CD4-positive, alpha-beta T cell treated with Interleukin-21 for 1 hour (primary cell): ENCODE data around the gene TCP11L2.
A peak's percentile ranks its signal among the peaks of the same experiment; 100 is the strongest.
"Not testable (repeated sequence)": the region's sequence is repeated elsewhere in the genome, so short reads cannot be mapped to it uniquely, and the experiment has no call there.

Source experiments
- DNase-seq: peaks from one replicate; pipeline ENCODE4 v3.0.0-alpha.2; 2020

The TCP11L2 gene

DNA sequence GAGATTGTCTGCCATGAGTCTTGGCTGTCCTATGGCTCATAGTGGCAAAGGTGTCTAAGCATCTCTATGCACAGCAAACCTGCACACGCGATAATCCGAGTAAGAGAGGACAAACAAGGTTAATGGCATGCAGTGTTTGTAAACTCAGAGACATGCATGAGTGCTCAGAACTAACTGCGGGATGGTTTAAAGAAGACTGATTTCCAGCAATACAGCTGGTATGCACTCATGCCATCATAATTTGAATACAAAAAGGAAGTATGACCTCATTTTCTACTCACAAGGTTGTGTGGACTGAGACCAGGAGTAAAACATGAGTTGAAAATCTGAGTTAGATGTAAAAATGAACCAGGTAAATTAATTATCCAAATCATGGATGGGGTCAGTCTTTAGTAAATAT, 16.6 kb upstream of the TCP11L2 start:
- no peak for DNase-seq

DNA sequence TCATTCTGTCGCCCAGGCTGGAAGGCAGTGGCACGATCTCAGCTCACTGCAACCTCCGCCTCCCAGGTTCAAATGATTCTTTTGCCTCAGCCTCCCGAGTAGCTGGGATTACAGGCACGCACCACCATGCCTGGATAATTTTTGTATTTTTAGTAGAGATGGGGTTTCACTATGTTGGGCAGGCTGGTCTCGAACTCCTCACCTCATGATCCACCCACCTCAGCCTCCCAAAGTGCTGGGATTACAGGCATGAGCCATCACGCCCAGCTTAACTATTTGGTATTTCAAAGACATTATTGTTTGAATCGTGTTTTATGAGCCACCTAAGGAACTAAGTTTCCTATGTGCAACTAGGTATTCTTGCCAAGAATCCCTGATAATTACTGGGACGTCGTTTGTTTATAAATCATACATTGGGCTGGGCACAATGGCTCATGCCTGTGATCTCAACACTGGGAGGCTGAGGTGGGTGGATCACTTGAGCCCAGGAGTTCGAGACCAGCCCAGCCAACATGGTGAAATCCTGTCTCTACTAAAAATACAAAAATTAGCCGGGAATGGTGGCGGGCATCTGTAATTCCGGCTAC, 15.9 kb upstream of the TCP11L2 start:
- not testable (repeated sequence) for DNase-seq

DNA sequence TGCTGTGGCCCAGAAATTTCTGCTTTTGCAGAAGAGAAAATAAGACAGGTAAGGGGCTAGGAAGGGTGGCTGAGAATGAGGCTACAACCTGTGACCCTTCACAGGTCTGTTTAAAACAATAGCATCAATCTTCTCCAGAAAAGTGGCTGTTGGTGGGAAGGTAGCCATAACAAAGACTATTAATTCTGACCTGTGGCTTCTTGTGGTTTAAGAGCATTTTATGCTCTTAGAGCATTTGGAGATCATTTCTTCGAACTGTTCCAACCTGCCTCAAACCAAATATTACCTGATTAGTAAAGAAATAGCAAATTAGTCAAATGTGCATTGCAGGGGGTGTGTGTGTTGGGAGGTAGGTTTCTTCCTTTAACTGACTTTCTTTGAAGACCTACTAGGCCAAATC, 15.2 kb upstream of the TCP11L2 start:
- no peak for DNase-seq

DNA sequence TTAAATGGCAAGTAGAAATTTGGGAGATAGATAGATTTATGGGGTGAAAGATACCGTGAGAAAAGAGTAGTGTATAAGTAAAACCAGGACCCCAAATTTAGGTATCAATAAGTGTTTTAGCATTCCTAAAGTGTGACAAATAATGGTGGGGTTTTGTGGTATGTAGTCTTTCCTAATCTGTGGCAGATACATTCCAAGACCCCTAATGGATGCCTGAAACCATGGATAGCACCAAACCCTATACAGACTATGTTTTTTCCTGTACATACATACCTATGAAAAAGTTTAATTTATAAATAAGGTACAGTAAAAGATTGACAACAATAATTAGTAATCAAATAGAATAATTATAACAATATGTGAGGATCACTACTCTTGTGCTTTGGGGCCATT, 14.4 kb upstream of the TCP11L2 start:
- no peak for DNase-seq

GRCh38 chr12:106288494-106289195, 13.9 kb upstream of the TCP11L2 start:
- DNase-seq = no peak

DNA sequence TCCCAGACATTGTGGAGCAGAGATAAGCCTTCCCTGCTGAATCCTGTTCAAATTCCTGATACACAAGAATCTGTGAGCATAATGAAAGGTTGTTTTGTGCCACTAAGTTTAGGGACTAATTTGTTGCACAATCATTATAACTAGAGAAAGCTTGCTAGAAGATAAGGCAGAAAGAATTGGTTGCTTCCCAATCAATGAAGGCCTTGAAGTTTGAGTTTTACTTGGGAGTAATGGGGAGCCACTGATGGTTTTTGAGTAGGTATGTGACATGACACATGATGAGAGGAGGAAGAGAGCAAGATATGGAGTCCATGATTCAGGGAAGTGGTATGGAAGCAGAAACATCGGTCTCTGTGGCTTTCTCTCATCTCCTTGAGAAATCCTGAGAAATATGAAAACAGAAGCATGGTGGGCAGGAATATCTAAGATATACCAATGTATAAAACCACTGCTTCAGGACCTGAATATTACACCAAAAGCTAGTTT, 13.3 kb upstream of the TCP11L2 start:
- DNase-seq = no peak

DNA sequence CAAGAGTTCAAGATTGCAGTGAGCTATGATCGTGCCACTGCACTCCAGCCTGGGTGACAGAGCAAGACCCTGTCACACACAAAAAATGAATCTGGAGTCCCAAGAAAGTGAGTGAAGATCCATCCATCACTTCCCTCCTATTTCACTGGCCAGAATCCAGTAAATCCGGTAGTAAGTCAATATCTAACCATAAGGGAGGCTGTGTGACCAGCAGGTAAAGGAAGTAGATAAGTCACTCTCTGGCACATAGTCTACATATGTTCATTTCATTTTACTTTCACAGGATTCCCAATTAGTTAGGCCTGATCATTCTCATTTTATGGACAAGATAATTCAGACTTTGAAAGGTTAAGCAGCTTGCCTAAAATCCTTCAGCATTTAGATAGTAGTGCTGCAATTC, 11.9 kb upstream of the TCP11L2 start:
- no peak for DNase-seq

DNA sequence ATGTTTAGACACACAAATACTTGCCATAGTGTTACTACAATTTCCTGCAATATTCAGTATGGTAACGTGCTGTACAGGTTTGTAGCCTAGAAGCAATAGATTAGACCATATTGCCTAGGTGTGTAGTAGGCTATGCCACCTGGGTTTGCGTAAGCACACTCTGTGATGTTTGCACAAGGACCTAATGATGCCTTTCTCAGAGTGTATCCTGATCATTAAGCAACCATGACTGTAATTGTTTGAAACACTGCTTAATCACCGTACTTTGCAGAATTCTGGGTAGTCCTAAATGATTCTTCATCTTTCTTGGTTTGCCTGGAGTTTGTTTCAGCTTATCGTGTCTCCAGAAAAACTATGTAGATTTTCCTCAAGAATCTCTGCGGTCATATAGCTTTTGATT, 11.2 kb upstream of the TCP11L2 start:
- DNase-seq = no peak

DNA sequence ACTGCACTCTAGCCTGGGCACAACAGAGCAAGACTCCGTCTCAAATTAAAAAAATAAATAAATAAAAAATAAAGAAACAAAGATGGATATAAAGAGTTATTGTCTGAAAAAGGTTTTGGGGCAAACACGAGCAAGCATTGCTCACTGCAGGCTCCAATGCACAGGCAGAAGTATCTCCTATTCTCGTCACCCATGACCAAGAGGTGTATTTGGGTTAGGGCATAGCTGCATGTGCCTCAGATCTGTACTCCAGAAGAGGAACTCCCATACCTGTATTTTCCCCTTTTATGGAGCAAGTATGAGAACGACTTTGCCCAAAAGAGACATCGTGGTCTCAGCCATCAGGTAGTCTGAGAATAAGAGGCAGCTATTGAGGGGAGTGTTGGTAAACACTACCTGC, 10.2 kb upstream of the TCP11L2 start:
- DNase-seq = no peak

GRCh38 chr12:106296179-106296877, 6.2 kb upstream of the TCP11L2 start:
- DNase-seq = no peak

DNA sequence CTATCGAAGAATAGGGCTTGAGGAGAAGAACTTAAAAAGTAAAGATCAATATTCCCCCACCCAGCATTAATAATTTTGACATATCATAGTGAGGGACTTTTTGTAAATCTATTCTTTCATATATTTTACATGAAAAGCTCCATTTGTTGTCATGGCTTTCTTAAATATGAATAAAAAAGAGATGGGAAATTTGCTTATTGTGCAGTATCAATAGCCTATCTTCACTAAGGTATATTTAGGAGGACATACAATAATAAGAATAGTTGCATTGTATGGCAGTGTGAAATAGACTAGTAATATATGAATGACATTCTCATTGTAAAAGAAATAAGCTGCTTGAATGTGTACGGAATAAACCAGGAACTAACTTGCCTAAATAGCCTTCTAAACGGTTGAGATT, 5.5 kb upstream of the TCP11L2 start:
- DNase-seq = no peak

- DNase-seq = no peak
Observed at GRCh38 chr12:106297681-106298080, 4.9 kb upstream of the TCP11L2 start.

DNA sequence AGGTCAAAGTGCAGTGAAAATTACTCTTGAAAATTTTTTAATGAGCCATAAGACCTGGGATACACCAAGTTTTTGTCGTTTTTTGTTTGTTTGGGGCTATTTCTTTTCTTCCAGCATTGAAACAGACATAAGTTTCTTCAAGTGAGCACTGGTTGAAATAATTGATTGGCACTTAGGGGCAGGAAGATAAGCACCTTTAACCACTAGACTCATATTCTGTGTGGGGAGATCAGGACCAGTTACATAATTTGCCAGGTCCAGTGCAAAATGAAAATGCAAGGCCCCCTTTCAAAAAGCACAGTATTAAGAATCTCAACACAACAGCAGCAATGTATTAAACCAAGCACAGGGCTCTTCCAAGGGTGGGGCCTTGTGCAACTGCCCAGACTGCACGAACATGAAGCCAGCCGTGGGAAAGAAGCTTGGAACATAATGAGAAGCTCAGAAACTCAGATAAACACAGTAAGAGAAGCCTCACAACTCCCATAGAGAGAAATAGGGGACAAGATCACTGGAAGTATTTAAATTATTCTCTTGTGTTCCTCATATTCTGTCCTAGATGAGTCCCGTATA, 3.2 kb upstream of the TCP11L2 start:
- no peak for DNase-seq

GRCh38 chr12:106300761-106301160, 1.8 kb upstream of the TCP11L2 start:
- DNase-seq = no peak

- no peak for DNase-seq
Observed at GRCh38 chr12:106301241-106301610, 1.3 kb upstream of the TCP11L2 start.

- peak; percentile 80 for DNase-seq
Observed at GRCh38 chr12:106301611-106302321, 767 bp upstream of the TCP11L2 start.

DNA sequence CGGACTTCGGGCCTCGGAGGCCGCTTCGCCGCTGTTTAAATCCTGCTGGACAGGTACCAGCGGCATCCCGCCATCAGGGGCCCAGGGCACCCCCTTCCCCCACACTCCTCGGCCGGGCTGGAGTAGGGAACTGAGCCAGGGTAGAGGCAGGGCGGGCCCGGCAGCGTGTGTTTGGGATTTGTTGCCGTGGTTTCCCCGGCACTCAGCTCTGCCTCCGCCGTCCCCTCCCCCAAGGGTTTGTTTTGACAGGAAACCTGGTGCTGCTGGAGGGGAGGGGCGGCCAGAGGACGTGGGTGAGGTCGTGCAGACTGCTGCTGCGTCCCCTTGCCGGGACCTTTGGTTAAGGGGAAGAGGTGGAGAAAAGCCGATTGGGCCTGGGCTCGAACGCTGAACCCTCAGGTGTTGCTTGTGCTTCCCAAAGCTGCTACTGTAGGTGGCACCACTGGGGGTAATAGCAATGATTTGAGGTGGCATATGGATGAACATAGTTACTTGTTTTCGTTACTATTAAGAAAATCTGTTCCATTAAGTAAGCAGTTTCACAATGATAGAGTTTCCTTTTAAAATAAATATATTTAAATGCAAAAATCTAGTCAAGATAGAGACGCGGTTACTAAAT, 778 bp downstream of the TCP11L2 start:
- peak; percentile 94 for DNase-seq

DNA sequence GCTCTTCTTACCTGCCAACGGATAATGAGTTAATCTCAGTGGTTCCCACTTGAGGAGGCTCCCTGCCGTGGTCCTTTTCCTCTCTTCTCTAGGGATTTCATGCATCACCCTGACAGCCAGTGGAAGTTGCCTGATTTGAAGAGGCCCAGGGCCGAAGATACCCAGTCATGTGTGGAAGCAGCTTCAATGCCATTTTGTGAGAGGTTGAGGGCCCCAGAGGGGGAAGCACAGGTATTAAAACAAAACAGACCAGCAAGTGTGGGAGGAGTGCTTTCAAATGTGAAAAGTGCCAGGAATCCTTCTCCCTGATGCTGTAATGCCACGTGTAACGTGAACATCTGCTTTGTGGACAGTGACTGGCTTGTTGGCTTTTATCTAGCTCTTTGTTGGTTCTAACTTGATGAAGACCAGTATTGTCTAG, 1.5 kb downstream of the TCP11L2 start:
- DNase-seq = peak; percentile 18

- DNase-seq = no peak
Observed at GRCh38 chr12:106304797-106305196, 2.3 kb downstream of the TCP11L2 start.

- no peak for DNase-seq
Observed at GRCh38 chr12:106305376-106305775, 2.8 kb downstream of the TCP11L2 start.

GRCh38 chr12:106307181-106307580, 4.6 kb downstream of the TCP11L2 start:
- DNase-seq = no peak

- no peak for DNase-seq
Observed at GRCh38 chr12:106308121-106308520, 5.6 kb downstream of the TCP11L2 start.

DNA sequence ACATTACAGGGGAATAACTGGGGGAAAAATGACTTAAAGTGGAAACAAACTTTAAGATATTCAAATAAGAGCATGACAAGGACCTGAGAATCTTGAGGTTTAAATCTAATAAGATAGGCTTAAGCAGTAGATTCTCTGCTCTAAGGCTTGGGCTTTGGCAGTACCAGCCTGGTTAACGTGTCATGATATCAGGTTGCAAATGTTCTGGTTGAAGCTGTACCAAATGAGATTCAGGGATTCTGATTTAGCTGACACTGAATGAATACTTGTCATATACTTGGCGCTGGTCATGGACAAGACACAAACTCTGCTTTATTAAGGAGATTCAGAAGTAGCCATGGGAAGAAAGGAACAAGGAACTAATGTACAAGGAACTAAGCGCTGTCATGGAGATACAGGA, 6.1 kb downstream of the TCP11L2 start:
- DNase-seq = no peak
